Left ventricle myocardium inferior (tissue), 1 donor: ENCODE data around the gene UNC13A. TPM values are rescaled to one million over a fixed set of nuclear protein-coding genes. Genes with fewer than 3 reads are reported as not detected.

Experiments used
- total RNA-seq: library from RNA; stranded (reverse); fragmentation: NEBNext Ultra II Directional; extraction: Animal tissue kit (Norgen Biotek cat#: 25700); gene quantifications from one replicate; pipeline ENCODE4 v1.2.1, GENCODE V29; 2021
- donor health status: DM: no; HTN: yes; CAD: no; lungs with severe emphysema.

Gene UNC13A
- total RNA-seq, 1 donor from 2014 or later = 0.05 TPM

Other genes with a start within 250 kb of the UNC13A start
- gene TMEM221, start 239.7 kb downstream of the UNC13A start, total RNA-seq = 0.14 TPM
- 0.33 TPM for gene NXNL1, start 227.4 kb downstream of the UNC13A start, total RNA-seq
- 59.3 TPM for gene SLC27A1, start 217.8 kb downstream of the UNC13A start, total RNA-seq
- gene PGLS, start 176.7 kb downstream of the UNC13A start, total RNA-seq = 19.9 TPM
- 31.2 TPM for gene COLGALT1, start 132.7 kb downstream of the UNC13A start, total RNA-seq
- gene MAP1S, start 31.1 kb upstream of the UNC13A start, total RNA-seq = 21.4 TPM
- gene FCHO1, start 63.1 kb upstream of the UNC13A start, total RNA-seq = 0.71 TPM
- not detected for gene B3GNT3, start 106.8 kb upstream of the UNC13A start, total RNA-seq
- gene INSL3, start 133.2 kb upstream of the UNC13A start, total RNA-seq = not detected
- 1.7 TPM for gene JAK3, start 159.6 kb upstream of the UNC13A start, total RNA-seq
- gene RPL18A, start 171.6 kb upstream of the UNC13A start, total RNA-seq = 767 TPM
- not detected for gene SLC5A5, start 183.6 kb upstream of the UNC13A start, total RNA-seq
- gene CCDC124, start 244.7 kb upstream of the UNC13A start, total RNA-seq = 87.4 TPM